Measurements from ENCODE around the gene MATK.

The MATK gene

GRCh38 chr19:3746371-3747056, 39.7 kb downstream of the MATK start:
- no peak for DNase-seq

GRCh38 chr19:3745363-3746045, 40.7 kb downstream of the MATK start:
- DNase-seq: no peak

GRCh38 chr19:3743486-3743885, 42.7 kb downstream of the MATK start:
- no peak for DNase-seq

DNA sequence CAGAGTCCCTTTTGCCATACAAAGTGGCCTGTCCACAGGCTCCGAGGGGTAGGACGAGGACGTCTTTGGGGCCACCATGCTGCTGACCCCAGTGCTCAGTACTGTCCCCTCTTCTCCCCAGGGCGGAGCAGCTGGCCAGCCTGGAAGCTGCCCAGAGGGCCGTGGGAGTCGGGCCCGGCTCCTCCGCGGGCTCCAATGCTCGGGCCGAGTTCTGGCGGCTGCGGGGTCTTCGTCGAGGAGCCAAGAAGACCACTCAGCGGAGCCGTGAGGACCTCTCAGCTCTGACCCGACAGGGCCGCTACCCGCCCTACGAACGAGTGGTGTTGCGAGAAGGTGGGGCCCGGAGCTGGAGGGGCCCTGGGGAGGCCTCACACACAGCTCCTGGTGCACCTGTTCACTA, 45.8 kb downstream of the MATK start:
- DNase-seq: no peak

- no peak for DNase-seq
Observed at GRCh38 chr19:3738477-3739220, 47.5 kb downstream of the MATK start.

DNA sequence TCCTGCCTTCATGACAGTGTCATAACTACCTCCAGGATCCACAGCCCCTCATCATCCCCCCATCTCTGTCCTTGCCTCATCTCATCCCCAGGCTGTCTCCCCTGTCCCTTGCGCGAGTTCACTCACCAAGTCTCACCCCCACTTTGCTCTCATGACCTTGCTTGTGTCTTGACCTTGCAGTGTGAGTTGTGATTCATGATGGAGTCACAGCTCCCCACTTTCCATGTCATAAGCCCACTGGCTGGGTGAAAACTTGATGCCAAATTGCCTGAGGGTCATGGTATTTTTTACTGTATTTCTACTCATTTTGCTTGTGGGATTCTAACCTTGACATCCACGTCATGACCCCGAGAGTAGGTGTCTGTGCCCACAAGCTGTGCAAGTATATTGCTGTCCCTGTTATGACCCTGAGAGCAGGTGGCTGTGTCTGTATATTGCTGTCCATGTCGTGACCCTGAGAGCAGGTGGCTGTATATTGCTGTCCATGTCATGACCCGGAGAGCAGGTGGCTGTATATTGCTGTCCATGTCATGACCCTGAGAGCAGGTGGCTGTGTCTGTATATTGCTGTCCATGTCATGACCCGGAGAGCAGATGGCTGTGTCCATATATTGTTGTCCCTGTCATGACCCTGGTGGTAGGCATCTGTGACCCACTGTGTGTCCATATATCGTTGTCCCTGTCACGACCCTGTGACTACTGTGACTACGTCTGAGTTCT, 48.5 kb downstream of the MATK start:
- no peak for DNase-seq

- no peak for DNase-seq
Observed at GRCh38 chr19:3736106-3736724, 50.0 kb downstream of the MATK start.

GRCh38 chr19:3734310-3734600, 51.9 kb downstream of the MATK start:
- no peak for DNase-seq

GRCh38 chr19:3733549-3734309, 52.5 kb downstream of the MATK start:
- DNase-seq: no peak

DNA sequence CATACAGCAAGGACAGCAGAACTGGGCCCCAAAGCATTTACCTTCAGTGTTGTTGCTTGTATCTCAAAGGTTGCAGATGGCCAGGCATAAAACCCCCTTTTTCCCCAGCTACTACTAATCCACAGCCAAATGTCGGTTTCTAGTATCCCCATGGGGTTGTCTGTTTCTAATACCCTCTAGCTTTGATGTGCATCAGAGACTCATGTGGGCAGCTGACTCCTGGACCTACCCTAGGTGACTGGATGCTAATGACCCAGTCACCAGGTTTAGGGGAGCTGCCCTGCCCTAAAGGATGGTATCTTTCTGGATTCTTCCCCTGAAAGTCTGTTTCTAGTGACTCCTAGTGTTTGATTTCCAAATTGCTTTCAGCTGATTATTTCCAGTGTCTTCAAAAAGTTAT, 54.1 kb downstream of the MATK start:
- no peak for DNase-seq

DNA sequence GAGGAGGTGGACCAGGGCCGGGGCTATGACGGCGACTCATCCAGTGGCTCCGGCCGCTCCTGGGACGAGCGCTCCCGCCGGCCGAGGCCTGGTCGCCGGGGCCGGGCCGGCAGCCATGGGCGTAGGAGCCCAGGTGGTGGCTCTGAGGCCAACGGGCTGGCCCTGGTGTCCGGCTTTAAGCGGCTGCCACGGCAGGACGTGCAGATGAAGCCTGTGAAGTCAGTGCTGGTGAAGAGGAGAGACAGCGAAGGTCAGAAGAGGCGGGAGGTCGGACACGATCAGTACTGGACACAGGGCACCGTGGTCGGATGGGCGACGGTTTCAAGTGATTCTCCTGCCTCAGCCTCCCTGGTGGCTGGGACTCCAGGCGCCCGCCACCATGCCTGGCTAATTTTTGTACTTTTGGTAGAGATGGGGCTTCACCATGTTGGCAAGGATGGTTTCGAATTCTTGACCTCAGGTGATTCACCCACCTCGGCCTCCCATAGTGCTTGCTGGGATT, 55.7 kb downstream of the MATK start:
- DNase-seq: no peak
